ENCODE data around the gene STYXL2.

DNA sequence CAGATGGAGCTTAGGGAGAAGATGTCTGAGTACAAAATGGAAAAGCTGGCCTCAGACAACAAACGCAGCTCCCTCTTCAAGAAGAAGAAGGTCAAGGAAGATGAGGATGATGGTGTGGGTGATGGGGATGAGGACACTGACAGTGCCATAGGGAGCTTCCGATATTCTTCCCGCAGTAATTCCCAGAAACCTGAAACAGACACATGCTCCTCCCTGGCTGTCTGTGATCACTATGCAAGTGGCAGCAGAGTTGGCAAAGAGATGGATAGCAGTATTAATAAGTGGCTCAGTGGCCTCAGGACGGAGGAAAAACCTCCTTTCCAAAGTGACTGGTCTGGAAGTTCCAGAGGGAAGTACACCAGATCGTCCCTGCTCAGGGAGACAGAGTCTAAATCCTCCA is 33.8 kb downstream of the STYXL2 start:
- TF ChIP-seq, protein P1, sequence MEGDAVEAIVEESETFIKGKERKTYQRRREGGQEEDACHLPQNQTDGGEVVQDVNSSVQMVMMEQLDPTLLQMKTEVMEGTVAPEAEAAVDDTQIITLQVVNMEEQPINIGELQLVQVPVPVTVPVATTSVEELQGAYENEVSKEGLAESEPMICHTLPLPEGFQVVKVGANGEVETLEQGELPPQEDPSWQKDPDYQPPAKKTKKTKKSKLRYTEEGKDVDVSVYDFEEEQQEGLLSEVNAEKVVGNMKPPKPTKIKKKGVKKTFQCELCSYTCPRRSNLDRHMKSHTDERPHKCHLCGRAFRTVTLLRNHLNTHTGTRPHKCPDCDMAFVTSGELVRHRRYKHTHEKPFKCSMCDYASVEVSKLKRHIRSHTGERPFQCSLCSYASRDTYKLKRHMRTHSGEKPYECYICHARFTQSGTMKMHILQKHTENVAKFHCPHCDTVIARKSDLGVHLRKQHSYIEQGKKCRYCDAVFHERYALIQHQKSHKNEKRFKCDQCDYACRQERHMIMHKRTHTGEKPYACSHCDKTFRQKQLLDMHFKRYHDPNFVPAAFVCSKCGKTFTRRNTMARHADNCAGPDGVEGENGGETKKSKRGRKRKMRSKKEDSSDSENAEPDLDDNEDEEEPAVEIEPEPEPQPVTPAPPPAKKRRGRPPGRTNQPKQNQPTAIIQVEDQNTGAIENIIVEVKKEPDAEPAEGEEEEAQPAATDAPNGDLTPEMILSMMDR (IDR thresholded peaks at IDR 0.05) = no peak
- TF ChIP-seq EZH2 (IDR thresholded peaks at IDR 0.05; ENCODE audit: borderline replicate concordance, insufficient read depth, low read depth, low read length, poor library complexity, severe bottlenecking) = no peak

Measured in B cell (primary cell).